DOHH2 (cell line): Measurements from ENCODE around the gene RAET1G.

Experiments used
- EZH2phosphoT487 ChIP-seq: fragments of 200-600 bp; sonication (generic); IDR thresholded peaks from 2 replicates; pipeline ENCODE4 v1.6.1; 2017; ENCODE audit warnings: borderline replicate concordance, mild to moderate bottlenecking, antibody characterized with exemption, low read length, moderate library complexity, mixed read lengths
- TF ChIP-seq, protein P1 (sequence below): fragments of 200-600 bp; sonication (generic); IDR thresholded peaks from one replicate; pipeline ENCODE4 v1.5.1; 2014; ENCODE audit warnings: antibody characterized with exemption, mild to moderate bottlenecking, low read depth, low read length; ENCODE audit not compliant: poor library complexity, severe bottlenecking

DNA sequence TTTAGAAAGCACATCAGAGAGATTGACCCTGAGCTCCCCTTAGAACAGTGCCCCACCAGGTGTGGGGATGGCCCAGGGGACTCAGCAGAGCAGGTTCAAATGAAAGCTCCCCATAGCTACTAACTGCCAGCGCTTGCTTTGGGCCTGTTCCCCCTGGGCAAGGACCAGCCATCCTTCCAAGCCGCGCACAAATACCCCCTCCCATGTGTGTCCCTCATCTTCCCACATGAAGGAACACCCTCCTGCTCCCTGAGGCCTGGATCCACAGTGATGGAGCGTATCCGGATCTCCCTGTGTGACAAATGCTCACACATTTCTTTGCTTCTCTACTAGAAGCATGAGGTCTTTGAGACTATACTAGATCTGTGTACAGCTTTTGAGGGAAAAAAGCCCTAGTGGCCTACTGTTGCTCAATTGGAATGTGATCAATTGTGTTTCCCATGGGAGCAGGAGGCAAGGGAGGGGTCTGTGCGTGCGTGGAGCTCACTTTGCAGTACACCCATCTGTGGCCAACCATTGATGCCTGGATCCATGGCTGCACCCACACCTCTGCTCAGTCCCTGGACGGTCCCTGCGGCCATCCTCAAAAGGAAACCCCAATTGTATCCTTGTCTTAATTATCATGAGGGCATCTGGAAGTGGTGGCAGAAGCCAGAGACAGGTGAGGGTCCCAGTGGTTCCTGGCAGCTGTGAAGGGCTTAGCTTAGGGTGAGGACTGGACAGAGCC, 1.4 kb upstream of the RAET1G start:
- TF ChIP-seq, protein P1, sequence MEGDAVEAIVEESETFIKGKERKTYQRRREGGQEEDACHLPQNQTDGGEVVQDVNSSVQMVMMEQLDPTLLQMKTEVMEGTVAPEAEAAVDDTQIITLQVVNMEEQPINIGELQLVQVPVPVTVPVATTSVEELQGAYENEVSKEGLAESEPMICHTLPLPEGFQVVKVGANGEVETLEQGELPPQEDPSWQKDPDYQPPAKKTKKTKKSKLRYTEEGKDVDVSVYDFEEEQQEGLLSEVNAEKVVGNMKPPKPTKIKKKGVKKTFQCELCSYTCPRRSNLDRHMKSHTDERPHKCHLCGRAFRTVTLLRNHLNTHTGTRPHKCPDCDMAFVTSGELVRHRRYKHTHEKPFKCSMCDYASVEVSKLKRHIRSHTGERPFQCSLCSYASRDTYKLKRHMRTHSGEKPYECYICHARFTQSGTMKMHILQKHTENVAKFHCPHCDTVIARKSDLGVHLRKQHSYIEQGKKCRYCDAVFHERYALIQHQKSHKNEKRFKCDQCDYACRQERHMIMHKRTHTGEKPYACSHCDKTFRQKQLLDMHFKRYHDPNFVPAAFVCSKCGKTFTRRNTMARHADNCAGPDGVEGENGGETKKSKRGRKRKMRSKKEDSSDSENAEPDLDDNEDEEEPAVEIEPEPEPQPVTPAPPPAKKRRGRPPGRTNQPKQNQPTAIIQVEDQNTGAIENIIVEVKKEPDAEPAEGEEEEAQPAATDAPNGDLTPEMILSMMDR, result no peak
- no peak for TF ChIP-seq EZH2phosphoT487
